GM12873 (cell line): ENCODE data around the gene PIM2.

Experiments
- CTCF ChIP-seq: IDR thresholded peaks from 2 replicates; pipeline ENCODE4 v1.5.1; 2012; ENCODE audit warnings: low read depth, mild to moderate bottlenecking, moderate library complexity, low read length, control low read depth; ENCODE audit not compliant: insufficient read depth; ENCODE audit errors: missing control alignments

PIM2 gene

GRCh38 chrX:48919360-48919841, 577 bp upstream of the PIM2 start:
- no peak for TF ChIP-seq CTCF

GRCh38 chrX:48918301-48918642, 552 bp downstream of the PIM2 start:
- no peak for TF ChIP-seq CTCF

- peak; percentile 94 for TF ChIP-seq CTCF
These were observed 1.5 kb downstream of the PIM2 start for GRCh38 chrX:48917139-48918001.

- no peak for TF ChIP-seq CTCF
These were observed 4.0 kb downstream of the PIM2 start for GRCh38 chrX:48914593-48915493.

- no peak for TF ChIP-seq CTCF
These were observed 5.0 kb downstream of the PIM2 start for GRCh38 chrX:48913605-48914366.

GRCh38 chrX:48911412-48912182, 7.2 kb downstream of the PIM2 start, which contains the start of gene SLC35A2:
SLC35A2 (minus strand) TSS chrX:48911646; CDS start chrX:48911636, 10 bp downstream.
- no peak for TF ChIP-seq CTCF
